H1 (cell line): ENCODE data around the gene WNK4. TPM values are rescaled to one million over a fixed set of nuclear protein-coding genes. Genes with fewer than 3 reads are reported as not detected.

Source experiments
- CTCF ChIA-PET: fragments of 300-600 bp; sonication (Branson Sonifier 250); formaldehyde crosslinking; loops from one replicate; lab custom pipeline; 2021; ENCODE audit not compliant: partially characterized antibody; lab: Charles Lee
- POLR2A ChIA-PET: fragments of 300-600 bp; sonication (Branson Sonifier 250); formaldehyde crosslinking; loops from one replicate; lab custom pipeline; 2021; ENCODE audit warnings: inconsistent platforms; ENCODE audit not compliant: partially characterized antibody; lab: Charles Lee
- DNase-seq, 2 experiments: peaks; one replicate each; pipeline versions ENCODE4 v3.0.0 to v3.0.0-alpha.2; 2010 to 2022; ENCODE audit warnings: low spot score in 2 of 2, low read depth in 1 of 2, mixed read lengths in 1 of 2
- FAIRE-seq: peaks from 2 replicates; lab custom pipeline; 2011; peaks lifted over from hg19 to GRCh38; lab: Jason Lieb, UNC
- H2AFZ ChIP-seq: 2 replicates; pipeline ENCODE4 v1.8.1; 2012; ENCODE audit warnings: low read length, inconsistent platforms
- H2AK5ac ChIP-seq: 2 replicates; pipeline ENCODE4 v1.6.1; 2013; ENCODE audit warnings: low read depth, low read length
- H2BK120ac ChIP-seq: replicated peaks from 2 replicates; pipeline ENCODE3; 2013; ENCODE audit warnings: low read depth, low read length, inconsistent platforms
- H2BK12ac ChIP-seq: 2 replicates; pipeline ENCODE4 v1.6.1; 2013; ENCODE audit warnings: low read depth, low read length
- H2BK15ac ChIP-seq: 2 replicates; pipeline ENCODE4 v1.6.1; 2013; ENCODE audit warnings: low read length
- H2BK20ac ChIP-seq: 2 replicates; pipeline ENCODE4 v1.6.1; 2013; ENCODE audit warnings: low read length
- H2BK5ac ChIP-seq: 2 replicates; pipeline ENCODE4 v1.6.1; 2013; ENCODE audit warnings: low read depth, low read length
- H3K14ac ChIP-seq: 2 replicates; pipeline ENCODE4 v1.6.1; 2013; ENCODE audit warnings: inconsistent platforms; ENCODE audit not compliant: insufficient read length
- H3K18ac ChIP-seq: 2 replicates; pipeline ENCODE4 v1.6.1; 2013; ENCODE audit warnings: low read length; ENCODE audit errors: extremely low read depth
- H3K23ac ChIP-seq: 2 replicates; pipeline ENCODE4 v1.6.1; 2013; ENCODE audit warnings: inconsistent platforms; ENCODE audit not compliant: insufficient read length
- H3K23me2 ChIP-seq: 2 replicates; pipeline ENCODE4 v1.6.1; 2013; ENCODE audit warnings: low read depth, low read length
- H3K27ac ChIP-seq: 2 replicates; pipeline ENCODE4 v1.6.1; 2011; ENCODE audit warnings: low read depth, low read length, inconsistent platforms
- H3K27me3 ChIP-seq, 4 experiments: replicated peaks in 1 of 4; 1 replicate in 1 of 4; 2 replicates in 3 of 4; pipeline versions ENCODE4 v1.6.1 to v1.8.1; 2011 to 2013; ENCODE audit warnings: low read length in 3 of 4, mild to moderate bottlenecking in 3 of 4, inconsistent platforms in 2 of 4, mixed read lengths in 2 of 4, moderate library complexity in 1 of 4; ENCODE audit not compliant: control insufficient read depth in 3 of 4, insufficient read depth in 3 of 4; ENCODE audit errors: extremely low read depth in 1 of 4
- H3K36me3 ChIP-seq, 4 experiments: 2 replicates each; pipeline versions ENCODE4 v1.6.1 to v1.8.1; 2011 to 2013; ENCODE audit warnings: mild to moderate bottlenecking in 4 of 4, low read length in 3 of 4, moderate library complexity in 2 of 4, control low read depth in 1 of 4, inconsistent platforms in 1 of 4; ENCODE audit not compliant: insufficient read depth in 4 of 4, control insufficient read depth in 2 of 4
- H3K4ac ChIP-seq: replicated peaks from 2 replicates; pipeline ENCODE3; 2013; ENCODE audit warnings: low read length, low read depth, mixed read lengths, inconsistent platforms; ENCODE audit not compliant: insufficient read length
- H3K4me1 ChIP-seq, 4 experiments: replicated peaks in 1 of 4; 1 replicate in 1 of 4; 2 replicates in 3 of 4; pipeline versions ENCODE4 v1.6.1 to v1.8.1; 2011 to 2013; ENCODE audit warnings: low read length in 3 of 4, inconsistent platforms in 2 of 4, mixed read lengths in 1 of 4; ENCODE audit not compliant: insufficient read depth in 4 of 4, control insufficient read depth in 3 of 4
- H3K4me2 ChIP-seq, 2 experiments: 2 replicates each; pipeline versions ENCODE4 v1.6.1 to v1.8.1; 2011 to 2013; ENCODE audit warnings: low read depth in 2 of 2, low read length in 2 of 2, control low read depth in 1 of 2, inconsistent platforms in 1 of 2, mild to moderate bottlenecking in 1 of 2; ENCODE audit not compliant: insufficient read depth in 1 of 2
- H3K4me3 ChIP-seq, 4 experiments: fragments of 200-600, 300-600 bp in 1 of 4; sonication (generic), shearing (Covaris generic), sonication (Bioruptor Twin) in 1 of 4; 2 replicates each; pipeline versions ENCODE4 v1.5.1 to v1.8.1; 2011 to 2016; ENCODE audit warnings: low read length in 4 of 4, low read depth in 3 of 4, control low read depth in 2 of 4, inconsistent platforms in 2 of 4, mild to moderate bottlenecking in 2 of 4, mixed read lengths in 1 of 4, moderate library complexity in 1 of 4; ENCODE audit not compliant: insufficient read depth in 2 of 4; ENCODE audit errors: extremely low read depth in 1 of 4
- H3K56ac ChIP-seq: replicated peaks from 2 replicates; pipeline ENCODE3; 2013; ENCODE audit warnings: low read depth, mild to moderate bottlenecking, mixed read lengths, low read length, inconsistent platforms; ENCODE audit not compliant: insufficient read length
- H3K79me1 ChIP-seq: 2 replicates; pipeline ENCODE4 v1.6.1; 2013; ENCODE audit warnings: low read depth, low read length, control low read depth
- H3K79me2 ChIP-seq, 2 experiments: 2 replicates each; pipeline versions ENCODE4 v1.6.1 to v1.8.1; 2012 to 2013; ENCODE audit warnings: low read length in 2 of 2, mild to moderate bottlenecking in 2 of 2, inconsistent platforms in 1 of 2; ENCODE audit not compliant: insufficient read depth in 2 of 2, control insufficient read depth in 1 of 2
- H3K9ac ChIP-seq, 4 experiments: replicated peaks in 1 of 4; 1 replicate in 1 of 4; 2 replicates in 3 of 4; pipeline versions ENCODE4 v1.6.1 to v1.8.1; 2011 to 2013; ENCODE audit warnings: low read depth in 3 of 4, low read length in 3 of 4, control low read depth in 2 of 4, mild to moderate bottlenecking in 2 of 4, moderate library complexity in 2 of 4, inconsistent platforms in 1 of 4; ENCODE audit errors: extremely low read depth in 1 of 4
- H3K9me3 ChIP-seq, 2 experiments: 2 replicates each; pipeline versions ENCODE4 v1.6.1 to v1.8.1; 2012 to 2013; ENCODE audit warnings: mild to moderate bottlenecking in 2 of 2, moderate library complexity in 2 of 2, control low read depth in 1 of 2, inconsistent platforms in 1 of 2, low read depth in 1 of 2, low read length in 1 of 2, mixed read lengths in 1 of 2; ENCODE audit not compliant: insufficient read depth in 2 of 2
- H4K20me1 ChIP-seq, 2 experiments: replicated peaks in 1 of 2; 2 replicates each; pipeline versions ENCODE3 to v1.8.1; 2011 to 2013; ENCODE audit warnings: inconsistent platforms in 2 of 2, low read length in 2 of 2, mild to moderate bottlenecking in 1 of 2; ENCODE audit not compliant: insufficient read depth in 2 of 2, control insufficient read depth in 1 of 2
- H4K5ac ChIP-seq: 2 replicates; pipeline ENCODE4 v1.6.1; 2013; ENCODE audit warnings: low read length, low read depth, mixed read lengths, inconsistent platforms; ENCODE audit not compliant: insufficient read length
- H4K8ac ChIP-seq: 2 replicates; pipeline ENCODE4 v1.8.0; 2013; ENCODE audit warnings: mild to moderate bottlenecking, moderate library complexity, low read length, inconsistent platforms; ENCODE audit not compliant: insufficient read depth; ENCODE audit errors: extremely low read depth
- H4K91ac ChIP-seq: replicated peaks from 2 replicates; pipeline ENCODE3; 2013; ENCODE audit warnings: low read length, mixed read lengths, inconsistent platforms; ENCODE audit not compliant: insufficient read length
- CTBP2 ChIP-seq: IDR thresholded peaks from 2 replicates; pipeline ENCODE4 v1.7.0; 2011; ENCODE audit warnings: borderline replicate concordance, mild to moderate bottlenecking, moderate library complexity, mixed read lengths, low read length; ENCODE audit not compliant: insufficient read depth, insufficient read length
- CTCF ChIP-seq, 3 experiments: IDR thresholded peaks; 1 replicate in 2 of 3; 2 replicates in 1 of 3; pipeline versions ENCODE4 v1.5.1 to v1.6.1; 2011; ENCODE audit warnings: low read length in 3 of 3, mild to moderate bottlenecking in 3 of 3, inconsistent platforms in 2 of 3, low read depth in 1 of 3, moderate library complexity in 1 of 3; ENCODE audit not compliant: insufficient read depth in 1 of 3; ENCODE audit errors: control extremely low read depth in 1 of 3
- JUND ChIP-seq: IDR thresholded peaks from 2 replicates; pipeline ENCODE4 v1.6.1; 2011; ENCODE audit warnings: mild to moderate bottlenecking, improper control_type of control experiment, low read length
- KDM4A ChIP-seq: IDR thresholded peaks from one replicate; pipeline ENCODE4 v1.7.1; 2012; ENCODE audit warnings: low read depth, mild to moderate bottlenecking, moderate library complexity, low read length, inconsistent platforms; ENCODE audit not compliant: severe bottlenecking
- POU5F1 ChIP-seq: IDR thresholded peaks from 2 replicates; pipeline ENCODE4 v1.6.1; 2011; ENCODE audit warnings: low read depth, mild to moderate bottlenecking, low read length, moderate library complexity
- SAP30 ChIP-seq: fragments of 300-600 bp; sonication (generic); IDR thresholded peaks from 2 replicates; pipeline ENCODE4 v1.7.1; 2012; ENCODE audit warnings: low read length, moderate library complexity, mild to moderate bottlenecking, inconsistent platforms; ENCODE audit not compliant: insufficient read depth, insufficient replicate concordance
- SP2 ChIP-seq: IDR thresholded peaks from 2 replicates; pipeline ENCODE4 v1.6.1; 2012; ENCODE audit warnings: mild to moderate bottlenecking, low read length, inconsistent platforms
- TAF7 ChIP-seq: optimal IDR thresholded peaks from 2 replicates; pipeline ENCODE3; 2011; ENCODE audit warnings: low read depth, mild to moderate bottlenecking, inconsistent platforms, low read length, moderate library complexity, borderline replicate concordance
- WGBS, 2 experiments: shearing (Covaris generic) in 1 of 2; methylation state at CpG; one replicate each; pipeline versions ENCODE4 v1.1.6 to v1.1.7; 2013 to 2015; ENCODE audit warnings: low lambda C conversion rate in 2 of 2, mixed read lengths in 2 of 2, inconsistent platforms in 1 of 2, low coverage in 1 of 2, missing lambda C conversion rate in 1 of 2; ENCODE audit not compliant: insufficient replicate concordance in 2 of 2, insufficient coverage in 1 of 2, insufficient read length in 1 of 2; ENCODE audit errors: extremely low coverage in 1 of 2, missing lambda C conversion rate in 1 of 2; 5-methylcytosine and 5-hydroxymethylcytosine counted together
- polyA plus RNA-seq, 7 experiments: library from polyadenylated mRNA; depleted of rRNA in 3 of 7; stranded (reverse) in 5 of 7; unstranded in 2 of 7; fragments of >200 nt in 5 of 7; fragments of 200-250 nt in 2 of 7; gene quantifications; 1 replicate in 5 of 7; 2 replicates in 1 of 7; 4 replicates in 1 of 7; pipeline versions ENCODE4 v1.2.1 to v1.2.3, GENCODE V29; 2011 to 2013; ENCODE audit warnings: missing spikeins in 2 of 7, mixed read lengths in 2 of 7
- total RNA-seq: library from RNA; stranded (reverse); fragmentation: NEBNext Ultra II Directional; extraction: Animal tissue kit (Norgen Biotek cat#: 25700); gene quantifications from 2 replicates; pipeline ENCODE4 v1.2.1, GENCODE V29; 2021

Gene WNK4
- total and polyA plus RNA-seq, 2 of the 8 experiments (the other 6 are each of a cell fraction or from before 2014, with no cell fraction given), result 0.21 to 1.7 TPM

GRCh38 chr17:42818379-42818778, 38.0 kb downstream of the WNK4 start:
- H3K9ac ChIP-seq, result no peak overlapping the region
- CTCF ChIA-PET, result interaction anchor here (0.7 to 6.8 kb wide), 15 partner anchors 10 to 1060 kb away, joined by 3 to 45 read pairs (median 4); partner anchors contain the start of genes CNTD1, COA3 and PSME3

More at GRCh38 chr17:42818379-42818778, 38.0 kb downstream of the WNK4 start:
- Histone ChIP-seq H3K9me3 (no peaks in the 10 kb centered on the region), H2BK5ac (no peak overlapping the region), H3K79me1 (peaks cover 3% of the 10 kb centered on the region; the same call in 1 of the 2 replicates), H3K4me2 (no peak overlapping the region), H3K4me3 (no peak overlapping the region), H2BK120ac (no peak overlapping the region), H3K23ac (no peak overlapping the region), H3K23me2 (no peaks in the 10 kb centered on the region), H2BK20ac (no peak overlapping the region), H4K91ac (no peak overlapping the region), H3K36me3 (peaks cover 18 to 60% (median 47%) of the 10 kb centered on the region in 4 experiments), H4K8ac (no peak overlapping the region; the same call in 1 of the 2 replicates), H3K18ac (no peak overlapping the region), H2BK12ac (no peak overlapping the region), H3K27me3 (no peaks in the 10 kb centered on the region), H3K79me2 (peaks cover 0 to 4% of the 10 kb centered on the region in 2 experiments; a peak in 2 of 4 replicates), H3K4me1 (no peaks in the 10 kb centered on the region), H2AK5ac (no peak overlapping the region), H3K14ac (no peak overlapping the region), H3K4ac (no peak overlapping the region), H4K20me1 (no peaks in the 10 kb centered on the region), H2BK15ac (no peak overlapping the region), H2AFZ (no peak overlapping the region), H3K56ac (no peak overlapping the region), H3K27ac (no peak overlapping the region), H4K5ac (no peak overlapping the region)
- DNase-seq (no peak), FAIRE-seq (no peak)
- no peak for TF ChIP-seq SAP30
- no peak for TF ChIP-seq SP2
- TF ChIP-seq CTBP2, result no peak
- TF ChIP-seq TAF7, result no peak
- no peak for TF ChIP-seq POU5F1
- no peak for TF ChIP-seq CTCF (IDR thresholded peaks at IDR 0.05; ENCODE audit: control extremely low read depth in 1 of 3, insufficient read depth in 1 of 3, low read depth in 1 of 3, low read length in 3 of 3)
- no peak for TF ChIP-seq KDM4A
- TF ChIP-seq JUND, result no peak
- WGBS, 2 experiments, result 93% methylated on average over 5 of the region's 5 CpGs; no CpG with 5 or more reads in 1 of the 2 experiments
- POLR2A ChIA-PET, result interaction anchor here (1.1 to 1.3 kb wide), 2 partner anchors 21 to 27 kb away, joined by 3 to 4 read pairs; no protein-coding TSS in a partner anchor
